Erythroblast (primary cell): Measurements from ENCODE around the gene CLIP4.

ENCODE experiments used
- GATA1 ChIP-seq: IDR thresholded peaks from 2 replicates; pipeline ENCODE4 v1.6.1; 2011; ENCODE audit warnings: low read depth, mild to moderate bottlenecking, control low read depth, low read length, moderate library complexity
- POLR2A ChIP-seq: IDR thresholded peaks from 2 replicates; pipeline ENCODE4 v1.6.1; 2011; ENCODE audit warnings: mild to moderate bottlenecking, low read length

DNA sequence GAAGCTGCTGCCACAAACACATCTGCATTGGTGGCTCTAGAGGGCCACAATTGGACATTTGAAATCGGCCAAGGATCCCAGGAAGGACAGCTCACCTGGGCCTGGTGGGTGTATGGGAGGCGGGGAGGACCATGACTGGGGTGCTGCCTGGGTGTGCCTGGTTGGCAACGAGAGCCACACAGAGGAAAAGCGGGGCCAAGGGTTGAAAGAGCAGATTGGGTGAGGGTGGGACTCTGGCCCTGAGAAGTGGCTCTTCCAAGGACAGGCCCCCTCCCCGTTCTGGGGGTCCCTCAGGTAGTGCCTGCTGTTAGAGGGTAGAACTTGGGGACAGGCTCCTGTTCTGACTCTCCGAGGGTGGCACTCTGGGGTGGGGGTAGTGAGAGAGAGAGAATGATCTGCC lies 102.9 kb downstream of the CLIP4 start:
- TF ChIP-seq POLR2A (no peak), GATA1 (no peak)
